ENCODE results near the gene PLOD3.
"Not testable (repeated sequence)": the region's sequence is repeated elsewhere in the genome, so short reads cannot be mapped to it uniquely, and the experiment has no call there.

Gene PLOD3, protein sequence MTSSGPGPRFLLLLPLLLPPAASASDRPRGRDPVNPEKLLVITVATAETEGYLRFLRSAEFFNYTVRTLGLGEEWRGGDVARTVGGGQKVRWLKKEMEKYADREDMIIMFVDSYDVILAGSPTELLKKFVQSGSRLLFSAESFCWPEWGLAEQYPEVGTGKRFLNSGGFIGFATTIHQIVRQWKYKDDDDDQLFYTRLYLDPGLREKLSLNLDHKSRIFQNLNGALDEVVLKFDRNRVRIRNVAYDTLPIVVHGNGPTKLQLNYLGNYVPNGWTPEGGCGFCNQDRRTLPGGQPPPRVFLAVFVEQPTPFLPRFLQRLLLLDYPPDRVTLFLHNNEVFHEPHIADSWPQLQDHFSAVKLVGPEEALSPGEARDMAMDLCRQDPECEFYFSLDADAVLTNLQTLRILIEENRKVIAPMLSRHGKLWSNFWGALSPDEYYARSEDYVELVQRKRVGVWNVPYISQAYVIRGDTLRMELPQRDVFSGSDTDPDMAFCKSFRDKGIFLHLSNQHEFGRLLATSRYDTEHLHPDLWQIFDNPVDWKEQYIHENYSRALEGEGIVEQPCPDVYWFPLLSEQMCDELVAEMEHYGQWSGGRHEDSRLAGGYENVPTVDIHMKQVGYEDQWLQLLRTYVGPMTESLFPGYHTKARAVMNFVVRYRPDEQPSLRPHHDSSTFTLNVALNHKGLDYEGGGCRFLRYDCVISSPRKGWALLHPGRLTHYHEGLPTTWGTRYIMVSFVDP

DNA sequence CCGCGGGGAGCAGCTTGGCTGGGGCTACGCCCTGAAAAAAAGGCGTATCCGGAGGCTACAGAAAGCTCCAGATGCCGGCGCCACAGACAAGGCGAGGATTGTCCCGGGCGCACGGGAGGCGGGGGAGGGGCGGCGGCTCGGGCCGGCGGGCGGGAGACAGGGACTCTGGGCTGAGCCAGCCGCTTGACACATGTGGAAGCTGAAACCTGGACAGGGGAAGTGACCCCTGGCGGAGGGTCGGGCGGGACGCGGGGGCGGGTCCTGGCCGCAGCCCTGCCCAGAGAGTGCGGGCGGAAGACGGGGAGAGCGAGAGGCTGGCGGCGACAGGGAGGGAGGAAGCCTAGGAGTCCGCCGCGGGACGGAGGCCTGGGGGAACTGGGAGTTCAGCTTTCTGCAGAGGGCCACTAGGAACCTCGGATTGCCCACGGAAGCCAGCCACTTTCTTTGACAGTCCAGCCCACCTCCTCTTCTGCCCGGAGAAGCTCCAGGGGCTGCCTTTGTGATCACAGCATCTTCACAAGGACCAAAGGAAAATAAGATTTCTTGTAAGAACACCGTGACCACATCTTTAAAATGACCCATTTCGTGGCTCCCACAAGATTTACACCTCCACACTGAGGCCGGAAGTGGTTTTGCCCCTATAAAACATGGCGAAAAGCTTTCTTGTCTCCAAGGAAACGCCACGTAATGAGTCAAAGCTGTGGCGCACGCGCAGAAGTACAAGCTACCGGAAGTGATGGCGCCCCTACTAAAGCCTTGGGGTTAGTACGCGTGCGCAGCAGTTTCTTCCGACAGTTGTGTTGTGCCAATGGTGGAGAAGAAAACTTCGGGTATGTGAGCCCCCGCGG, at the start of gene PLOD3, which contains the start of gene ZNHIT1:
PLOD3 (minus strand) TSS at position 194 of the 848 bp plus-strand sequence. CDS start 307 bp downstream, outside the sequence.
ZNHIT1 (plus strand) TSS at position 778 of the 848 bp plus-strand sequence; CDS start at position 809, 31 bp downstream.
- H3K4me3 ChIP-seq (ENCODE audit: low read depth, low read length), result peak within 1 kb of the TSS; percentile 72
- TF ChIP-seq, protein P1, sequence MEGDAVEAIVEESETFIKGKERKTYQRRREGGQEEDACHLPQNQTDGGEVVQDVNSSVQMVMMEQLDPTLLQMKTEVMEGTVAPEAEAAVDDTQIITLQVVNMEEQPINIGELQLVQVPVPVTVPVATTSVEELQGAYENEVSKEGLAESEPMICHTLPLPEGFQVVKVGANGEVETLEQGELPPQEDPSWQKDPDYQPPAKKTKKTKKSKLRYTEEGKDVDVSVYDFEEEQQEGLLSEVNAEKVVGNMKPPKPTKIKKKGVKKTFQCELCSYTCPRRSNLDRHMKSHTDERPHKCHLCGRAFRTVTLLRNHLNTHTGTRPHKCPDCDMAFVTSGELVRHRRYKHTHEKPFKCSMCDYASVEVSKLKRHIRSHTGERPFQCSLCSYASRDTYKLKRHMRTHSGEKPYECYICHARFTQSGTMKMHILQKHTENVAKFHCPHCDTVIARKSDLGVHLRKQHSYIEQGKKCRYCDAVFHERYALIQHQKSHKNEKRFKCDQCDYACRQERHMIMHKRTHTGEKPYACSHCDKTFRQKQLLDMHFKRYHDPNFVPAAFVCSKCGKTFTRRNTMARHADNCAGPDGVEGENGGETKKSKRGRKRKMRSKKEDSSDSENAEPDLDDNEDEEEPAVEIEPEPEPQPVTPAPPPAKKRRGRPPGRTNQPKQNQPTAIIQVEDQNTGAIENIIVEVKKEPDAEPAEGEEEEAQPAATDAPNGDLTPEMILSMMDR (IDR thresholded peaks at IDR 0.05; ENCODE audit: borderline replicate concordance, insufficient read depth, low read depth, low read length), result no peak

DNA sequence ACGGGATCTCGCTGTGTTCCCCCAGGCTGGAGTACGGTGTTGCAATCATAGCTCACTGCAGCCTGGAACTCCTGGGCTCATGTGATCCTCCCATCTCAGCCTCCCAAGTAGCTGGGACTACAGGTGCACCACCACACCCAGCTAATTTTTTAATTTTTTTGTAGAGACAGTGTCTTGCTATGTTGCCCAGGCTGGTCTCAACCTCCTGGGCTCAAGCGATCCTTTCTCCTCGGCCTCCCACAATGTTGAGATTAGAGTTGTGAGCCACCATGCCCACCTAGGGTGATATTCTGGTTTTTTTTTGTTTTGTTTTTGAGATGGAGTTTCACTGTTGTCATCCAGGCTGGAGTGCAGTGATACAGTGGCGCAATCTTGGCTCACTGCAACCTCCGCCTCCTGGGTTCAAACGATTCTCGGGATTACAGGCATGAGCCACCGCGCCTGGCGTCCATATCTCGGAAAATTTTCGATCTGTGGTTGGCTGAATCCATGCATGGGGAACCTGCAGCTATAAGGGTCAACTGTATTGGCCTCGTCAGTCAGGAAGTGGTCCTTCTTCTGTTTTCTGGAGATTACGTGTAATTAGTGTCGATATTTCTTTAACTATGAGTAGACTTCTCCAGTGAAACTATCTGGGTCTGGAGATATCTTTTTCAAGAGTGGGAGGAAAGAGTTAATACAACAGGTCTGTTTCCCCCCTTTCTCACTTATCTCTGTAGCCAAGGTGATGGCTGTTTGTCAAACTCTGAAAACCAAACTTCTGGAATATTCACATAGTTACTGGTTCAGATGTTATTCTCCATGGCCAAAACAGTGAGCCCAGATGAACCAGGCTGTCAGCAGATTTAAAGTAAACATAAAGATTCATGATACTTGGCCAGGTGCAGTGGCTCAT, 48.5 kb upstream of the PLOD3 start:
- TF ChIP-seq, protein P1 (IDR thresholded peaks at IDR 0.05; ENCODE audit: borderline replicate concordance, insufficient read depth, low read depth, low read length), result no peak

DNA sequence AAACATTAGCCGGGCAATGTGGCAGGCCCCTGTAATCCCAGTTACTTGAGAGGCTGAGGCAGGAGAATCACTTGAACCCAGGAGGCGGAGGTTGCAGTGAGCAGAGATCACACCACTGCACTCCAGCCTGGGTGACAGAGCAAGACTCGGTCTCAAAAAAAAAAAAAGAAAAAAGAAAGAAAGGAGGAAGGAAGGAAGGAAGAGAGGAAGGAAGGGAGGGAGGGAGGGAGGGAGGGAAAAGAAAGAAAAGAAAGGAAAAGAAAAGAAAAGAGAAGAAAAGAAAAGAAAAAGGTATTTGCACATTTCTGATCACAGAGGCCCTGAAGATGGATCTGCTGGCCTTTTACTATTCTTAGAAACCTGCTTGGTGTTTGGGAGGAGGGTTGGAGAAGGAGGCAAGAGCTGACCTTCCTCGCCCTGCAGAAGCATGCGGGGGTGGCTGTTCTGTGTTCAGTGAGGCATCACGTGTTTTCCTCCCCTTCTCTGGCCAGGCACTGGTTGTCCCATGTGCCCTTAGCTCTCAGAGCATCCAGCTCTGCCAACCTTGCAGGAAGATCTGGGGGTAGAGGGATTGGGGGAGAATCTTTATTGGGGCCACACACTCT, 46.8 kb upstream of the PLOD3 start:
- H3K4me3 ChIP-seq (ENCODE audit: low read depth, low read length), result not testable (repeated sequence)

More for the DNA sequence above, 48.5 kb upstream of the PLOD3 start:
- no peak overlapping the region for H3K4me3 ChIP-seq (ENCODE audit: low read depth, low read length)

DNA sequence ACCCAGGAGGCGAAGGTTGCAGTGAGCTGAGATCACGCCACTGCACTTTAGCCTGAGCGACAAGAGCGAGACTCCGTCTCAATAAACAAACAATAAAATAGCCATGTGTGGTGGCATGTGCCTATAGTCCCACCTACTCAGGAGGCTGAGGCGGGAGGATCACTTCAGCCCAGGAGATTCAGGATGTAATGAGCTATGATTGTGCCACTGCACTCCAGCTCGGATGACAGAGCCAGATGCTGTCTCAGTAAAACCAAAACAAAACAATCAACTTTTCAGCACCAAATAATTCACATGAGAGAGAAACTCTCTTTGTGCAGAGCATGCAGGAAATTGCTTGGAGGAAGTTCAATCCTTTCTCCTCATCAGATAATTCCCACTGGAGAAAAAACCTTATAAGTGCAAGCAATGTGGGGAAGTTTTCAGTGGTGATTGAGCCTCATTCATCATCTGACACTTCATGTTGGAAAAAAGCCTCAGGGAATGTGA, 40.9 kb upstream of the PLOD3 start:
- no peak overlapping the region for H3K4me3 ChIP-seq (ENCODE audit: low read depth, low read length)
- TF ChIP-seq, protein P1 (IDR thresholded peaks at IDR 0.05; ENCODE audit: borderline replicate concordance, insufficient read depth, low read depth, low read length), result no peak

DNA sequence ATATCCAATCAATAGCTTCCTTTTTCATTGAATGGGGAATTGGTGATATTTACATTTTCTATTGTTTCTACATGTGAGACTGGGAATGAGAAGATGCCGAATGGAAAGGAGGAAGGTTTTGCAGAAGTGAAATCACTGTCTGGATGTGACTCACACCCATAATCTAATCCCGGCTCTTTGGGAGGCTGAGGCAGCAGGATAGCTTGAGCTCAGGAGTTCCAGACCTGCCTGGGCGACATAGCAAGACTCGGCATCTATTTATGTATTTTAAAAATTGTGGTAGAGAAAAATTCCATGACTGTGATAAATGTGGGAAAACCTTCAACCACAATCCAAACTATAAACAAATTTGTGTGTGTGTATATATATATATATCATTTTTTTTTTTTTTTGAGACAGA, 38.4 kb upstream of the PLOD3 start:
- H3K4me3 ChIP-seq (ENCODE audit: low read depth, low read length), result no peak overlapping the region
- TF ChIP-seq, protein P1 (IDR thresholded peaks at IDR 0.05; ENCODE audit: borderline replicate concordance, insufficient read depth, low read depth, low read length), result no peak

DNA sequence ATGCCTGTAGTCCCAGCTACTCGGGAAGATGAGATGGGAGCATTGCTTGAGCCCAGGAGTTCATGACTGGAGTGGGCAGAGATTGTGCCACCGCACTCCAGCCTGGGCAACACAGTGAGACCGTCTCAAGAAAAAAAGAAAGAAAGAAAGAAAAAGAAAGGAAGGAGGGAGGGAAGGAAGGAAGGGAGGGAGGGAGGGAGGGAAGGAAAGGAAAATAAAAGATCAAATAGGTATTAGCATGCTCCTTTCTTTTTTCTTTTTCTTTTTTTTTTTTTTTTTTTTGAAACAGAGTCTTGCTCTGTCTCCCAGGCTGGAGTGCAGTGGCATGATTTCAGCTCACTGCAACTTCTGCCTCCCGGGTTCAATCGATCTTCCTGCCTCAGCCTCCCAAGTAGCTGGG, 35.8 kb upstream of the PLOD3 start:
- H3K4me3 ChIP-seq (ENCODE audit: low read depth, low read length), result not testable (repeated sequence)

Measured in GM12875 (cell line).